Adrenal gland (tissue), 12 donors: ENCODE results near the gene SHD. TPM values are rescaled to one million over a fixed set of nuclear protein-coding genes. Genes with fewer than 3 reads are reported as not detected.
A peak's percentile ranks its signal among the peaks of the same experiment; 100 is the strongest.

Experiments
- DNase-seq, 7 donors: peaks; one replicate each; pipeline ENCODE4 v3.0.0-alpha.2; 2019 to 2020
- H3K27ac ChIP-seq, 5 donors: fragments of 200-600 bp; sonication (generic) in 4 of 5; 1 replicate in 3 of 5; 2 replicates in 2 of 5; pipeline versions ENCODE4 v1.5.1 to v1.8.0; 2016 to 2020; ENCODE audit warnings: mild to moderate bottlenecking in 1 of 5
- H3K27me3 ChIP-seq: fragments of 200-600 bp; 2 replicates; pipeline ENCODE4 v1.8.0; 2021
- H3K36me3 ChIP-seq, 2 donors: fragments of 200-600 bp; replicated peaks in 1 of 2; 1 replicate in 1 of 2; 2 replicates in 1 of 2; pipeline versions ENCODE4 v1.5.1 to v1.8.0; 2018 to 2022
- H3K4me1 ChIP-seq, 2 donors: fragments of 200-600 bp; replicated peaks in 1 of 2; 1 replicate in 1 of 2; 2 replicates in 1 of 2; pipeline versions ENCODE4 v1.5.1 to v1.8.0; 2018 to 2021
- H3K4me3 ChIP-seq, 4 donors: fragments of 200-600 bp; sonication (generic) in 3 of 4; one replicate each; pipeline ENCODE4 v1.5.1; 2016 to 2018
- H3K9me3 ChIP-seq, 3 donors: fragments of 200-600 bp; sonication (generic) in 1 of 3; replicated peaks in 1 of 3; 1 replicate in 2 of 3; 2 replicates in 1 of 3; pipeline versions ENCODE4 v1.5.1 to v1.8.0; 2016 to 2021
- POLR2A ChIP-seq, 2 donors: fragments of 450-650 bp; IDR thresholded peaks; one replicate each; pipeline ENCODE4 v1.6.1; 2017; ENCODE audit warnings: antibody characterized with exemption in 2 of 2, mild to moderate bottlenecking in 2 of 2, moderate library complexity in 1 of 2
- WGBS, 4 donors: extraction: QIAGEN DNeasy Blood & Tissue Kit in 2 of 4; methylation state at CpG; one replicate each; pipeline versions ENCODE4 v1.1.5 to v1.1.7; 2013 to 2017; 5-methylcytosine and 5-hydroxymethylcytosine counted together
- intact Hi-C, 2 donors: fragments of 100-400 bp; cut with DNase I; formaldehyde crosslinking; loops; one replicate each; pipeline versions ENCODE4 v1.14.1 to v1.15.0; 2022 to 2023
- polyA plus RNA-seq, 3 donors: library from polyadenylated mRNA; stranded (reverse); fragments of 200-250 nt in 2 of 3; fragments of 350-450 nt in 1 of 3; fragmentation: Illumina TruSeq in 1 of 3; extraction: RNeasy Lipid Tissue Mini Kit (QIAGEN cat#74804) in 1 of 3; gene quantifications; one replicate each; pipeline ENCODE4 v1.2.3, GENCODE V29; 2013 to 2014
- total RNA-seq, 9 donors: library from RNA; depleted of rRNA in 4 of 9; stranded (reverse); fragments of >200 nt in 4 of 9; fragments of 120-200 nt in 1 of 9; fragmentation: NEBNext Ultra II Directional in 1 of 9; extraction: Animal tissue kit (Norgen Biotek cat#: 25700) in 1 of 9; gene quantifications; one replicate each; pipeline versions ENCODE4 v1.1.0 to v1.2.4, GENCODE V29; 2013 to 2023
- TF ChIP-seq, protein P1 (sequence below), 6 experiments: fragments of 450-650 bp in 4 of 6; fragments of 200-600 bp in 2 of 6; sonication (generic) in 1 of 6; IDR thresholded peaks; 1 replicate in 5 of 6; 2 replicates in 1 of 6; pipeline versions ENCODE4 v1.5.1 to v1.8.0; 2016 to 2021; ENCODE audit warnings: antibody characterized with exemption in 6 of 6, mild to moderate bottlenecking in 2 of 6, moderate library complexity in 1 of 6
- donor health status: healthy with polysubstance abuse.
- donor health status: Bipolar disorder and iron deficiency.
- donor health status: DM: yes; HTN: yes; CAD: no.
- donor health status: DM: no; HTN: no; CAD: no.
- donor health status: DM: no; HTN: no; CAD: no.
- donor health status: DM: yes; HTN: yes; CAD: no.

The SHD gene
- total and polyA plus RNA-seq, 12 donors, result 0.07 to 4.1 (median 0.74) TPM; not detected in 6

- TF ChIP-seq, protein P1, sequence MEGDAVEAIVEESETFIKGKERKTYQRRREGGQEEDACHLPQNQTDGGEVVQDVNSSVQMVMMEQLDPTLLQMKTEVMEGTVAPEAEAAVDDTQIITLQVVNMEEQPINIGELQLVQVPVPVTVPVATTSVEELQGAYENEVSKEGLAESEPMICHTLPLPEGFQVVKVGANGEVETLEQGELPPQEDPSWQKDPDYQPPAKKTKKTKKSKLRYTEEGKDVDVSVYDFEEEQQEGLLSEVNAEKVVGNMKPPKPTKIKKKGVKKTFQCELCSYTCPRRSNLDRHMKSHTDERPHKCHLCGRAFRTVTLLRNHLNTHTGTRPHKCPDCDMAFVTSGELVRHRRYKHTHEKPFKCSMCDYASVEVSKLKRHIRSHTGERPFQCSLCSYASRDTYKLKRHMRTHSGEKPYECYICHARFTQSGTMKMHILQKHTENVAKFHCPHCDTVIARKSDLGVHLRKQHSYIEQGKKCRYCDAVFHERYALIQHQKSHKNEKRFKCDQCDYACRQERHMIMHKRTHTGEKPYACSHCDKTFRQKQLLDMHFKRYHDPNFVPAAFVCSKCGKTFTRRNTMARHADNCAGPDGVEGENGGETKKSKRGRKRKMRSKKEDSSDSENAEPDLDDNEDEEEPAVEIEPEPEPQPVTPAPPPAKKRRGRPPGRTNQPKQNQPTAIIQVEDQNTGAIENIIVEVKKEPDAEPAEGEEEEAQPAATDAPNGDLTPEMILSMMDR (IDR thresholded peaks at IDR 0.05), result no peak
- no peak for TF ChIP-seq POLR2A (IDR thresholded peaks at IDR 0.05)
Measured at GRCh38 chr19:4266253-4267000, 12.6 kb upstream of the SHD start.

DNA sequence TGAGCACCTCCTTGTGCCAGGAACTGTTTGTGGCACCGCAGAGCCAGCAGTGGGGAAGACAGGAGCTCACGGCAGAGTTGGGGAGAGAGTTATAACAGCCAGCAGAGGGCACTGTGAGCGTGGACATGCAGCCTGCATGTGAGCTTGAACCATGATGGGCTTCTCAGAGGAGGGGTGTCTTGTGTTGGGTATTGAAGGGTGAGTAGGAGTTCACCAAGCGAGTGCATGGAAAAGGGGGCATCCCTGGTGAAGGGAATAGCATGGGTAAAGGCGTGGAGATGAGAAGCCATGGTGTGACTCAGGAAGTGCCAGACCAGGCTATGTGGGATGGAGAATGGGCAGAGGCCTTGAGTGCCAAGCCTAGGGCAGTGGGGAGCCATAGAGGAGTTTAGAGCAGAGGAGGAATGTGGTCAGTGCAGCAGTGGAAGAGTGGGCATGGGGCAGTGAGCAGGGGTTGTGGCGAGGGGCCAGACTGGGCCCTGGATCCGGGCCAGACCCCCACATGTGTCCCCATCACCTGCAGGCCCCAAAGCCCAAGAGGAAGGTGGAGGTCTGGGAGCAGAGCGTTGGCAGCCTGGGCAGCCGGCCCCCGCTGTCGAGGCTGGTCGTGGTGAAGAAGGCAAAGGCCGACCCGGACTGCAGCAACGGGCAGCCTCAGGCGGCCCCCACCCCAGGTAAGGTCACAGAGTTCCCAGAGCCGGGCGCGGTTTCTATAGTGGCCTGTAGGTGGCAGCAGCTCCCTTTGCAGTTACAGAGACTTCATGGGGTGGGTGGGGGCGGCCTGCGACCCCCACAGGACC is 11.8 kb upstream of the SHD start:
- no peak for TF ChIP-seq POLR2A (IDR thresholded peaks at IDR 0.05)
- TF ChIP-seq, protein P1 (IDR thresholded peaks at IDR 0.05), result peak; percentile 62 to 86 (median 76)
- DNase-seq, result peak in 5 of 7 donors; percentile 48 to 72 (median 52)
- intact Hi-C loops, result loop anchor here (5.0 to 10.0 kb wide), 2 partner anchors 85 to 258 kb away; no protein-coding TSS in a partner anchor
- peaks cover 0 to 53% of the 10 kb centered on the region in 2 donors for H3K36me3 ChIP-seq
- H3K27me3 ChIP-seq, result no peaks in the 10 kb centered on the region
- no peak overlapping the region for H3K4me3 ChIP-seq
- no peak overlapping the region for H3K27ac ChIP-seq
- no peaks in the 10 kb centered on the region for H3K9me3 ChIP-seq
- no peaks in the 10 kb centered on the region for H3K4me1 ChIP-seq
- 34 to 45% (median 38%) methylated on average over 12 to 21 of the region's 21 CpGs for WGBS, 4 donors

More at GRCh38 chr19:4266253-4267000, 12.6 kb upstream of the SHD start:
- Histone ChIP-seq H3K4me3 (no peak overlapping the region), H3K36me3 (peaks cover 0 to 62% of the 10 kb centered on the region in 2 donors), H3K9me3 (no peaks in the 10 kb centered on the region), H3K27ac (no peak overlapping the region), H3K4me1 (no peaks in the 10 kb centered on the region), H3K27me3 (no peaks in the 10 kb centered on the region)
- 78 to 90% (median 84%) methylated on average over 17 to 18 of the region's 18 CpGs for WGBS, 4 donors
- intact Hi-C loops, result loop anchor here (5.0 to 10.0 kb wide), 2 partner anchors 86 to 258 kb away; no protein-coding TSS in a partner anchor
- no peak for DNase-seq

GRCh38 chr19:4267901-4268815 is 10.9 kb upstream of the SHD start:
- no peaks in the 10 kb centered on the region for H3K9me3 ChIP-seq
- H3K27ac ChIP-seq, result no peak overlapping the region
- TF ChIP-seq, protein P1 (IDR thresholded peaks at IDR 0.05), result no peak
- TF ChIP-seq POLR2A (IDR thresholded peaks at IDR 0.05), result no peak
- WGBS, 4 donors, result 76 to 89% (median 83%) methylated on average over 18 to 30 of the region's 30 CpGs
- H3K4me3 ChIP-seq, result no peak overlapping the region
- no peaks in the 10 kb centered on the region for H3K27me3 ChIP-seq
- intact Hi-C loops, result loop anchor here (5.0 to 10.0 kb wide), 2 partner anchors 84 to 257 kb away; no protein-coding TSS in a partner anchor
- peaks cover 0 to 45% of the 10 kb centered on the region in 2 donors for H3K36me3 ChIP-seq
- no peak for DNase-seq
- H3K4me1 ChIP-seq, result no peaks in the 10 kb centered on the region
